Activated CD4-positive, alpha-beta T cell treated with anti-CD3 and anti-CD28 coated beads for 1 hour (primary cell): ENCODE results near the gene EIF3K.

Experiments
- DNase-seq: peaks from one replicate; pipeline ENCODE4 v3.0.0-alpha.2; 2020

EIF3K gene

DNA sequence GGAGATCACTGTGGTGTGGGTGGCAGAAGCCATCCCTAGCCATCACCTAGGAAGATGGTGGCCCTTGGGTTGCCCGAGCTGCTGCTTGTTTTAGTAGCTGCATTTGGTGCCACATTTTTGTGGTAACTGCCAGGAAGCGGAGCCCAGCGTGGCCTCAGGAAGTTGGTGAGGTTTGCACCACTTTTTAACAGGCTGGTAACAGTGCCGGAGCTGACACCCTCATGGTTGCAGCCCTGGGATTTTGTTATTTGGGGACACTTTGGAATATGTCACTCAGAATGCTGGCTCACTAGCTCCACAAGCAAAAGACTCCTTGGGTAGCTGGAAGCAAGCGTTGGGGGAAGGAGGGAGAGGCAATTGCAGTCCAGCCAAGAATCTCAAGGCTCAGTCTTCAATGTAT lies 50.6 kb downstream of the EIF3K start:
- DNase-seq = no peak

DNA sequence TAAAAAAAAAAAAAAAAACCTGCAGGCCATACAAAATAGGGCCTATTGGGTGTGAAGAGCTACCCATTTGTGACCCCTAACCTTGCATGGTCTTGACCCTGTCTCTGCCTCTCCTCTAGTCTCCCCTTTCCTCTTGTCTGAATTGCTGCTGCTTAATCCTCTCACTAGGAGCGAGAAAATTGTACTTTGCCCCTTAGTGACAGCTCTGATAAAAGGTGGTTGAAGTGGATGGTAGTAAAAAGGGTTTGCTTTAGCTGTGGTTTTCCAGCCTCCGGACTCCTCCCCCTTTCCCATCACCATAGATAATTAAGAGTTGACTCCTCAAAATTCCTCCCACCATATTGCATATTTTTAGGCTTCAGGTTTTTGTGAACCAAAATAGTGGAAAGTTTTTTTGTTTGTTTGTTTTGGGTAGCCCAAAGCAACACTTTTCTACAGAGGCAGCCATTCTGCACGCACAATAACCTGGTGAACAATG lies 52.0 kb downstream of the EIF3K start:
- no peak for DNase-seq

DNA sequence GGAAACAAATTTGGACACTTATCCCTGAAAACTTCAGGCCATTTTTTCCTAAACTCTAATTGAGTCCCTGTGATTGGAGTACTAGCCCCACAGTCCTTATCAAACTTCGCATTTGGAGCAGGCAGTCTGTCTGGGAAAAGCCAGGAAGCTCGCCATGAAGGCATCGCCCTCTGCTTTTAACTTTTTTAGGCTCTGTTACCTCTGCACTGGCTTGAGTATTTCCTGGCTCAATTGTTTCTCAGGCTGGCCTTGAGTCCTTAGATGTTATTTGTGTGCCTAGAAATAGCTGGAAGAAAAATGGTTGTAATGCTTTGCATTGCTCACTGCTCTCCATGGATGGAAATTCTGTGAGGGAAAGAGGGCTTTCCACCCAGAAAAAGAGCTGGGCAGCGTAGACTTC lies 52.7 kb downstream of the EIF3K start:
- DNase-seq = no peak

DNA sequence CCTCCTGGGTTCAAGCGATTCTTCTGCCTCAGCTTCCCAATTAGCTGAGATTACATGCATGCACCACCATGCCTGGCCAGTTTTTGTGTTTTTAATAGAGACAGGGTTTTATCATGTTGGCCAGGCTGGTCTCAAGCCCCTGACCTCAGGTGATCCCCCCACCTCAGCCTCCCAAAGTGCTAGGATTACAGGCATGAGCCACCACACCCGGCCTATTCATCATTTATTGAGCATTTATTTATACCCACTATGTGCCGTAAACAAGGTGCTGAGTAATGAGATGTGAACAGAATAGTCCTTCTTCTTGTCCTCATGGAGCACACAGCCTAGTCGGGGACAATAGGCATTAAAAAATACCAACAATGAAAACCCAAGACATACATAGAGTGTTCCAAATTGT lies 54.0 kb downstream of the EIF3K start:
- DNase-seq = no peak

DNA sequence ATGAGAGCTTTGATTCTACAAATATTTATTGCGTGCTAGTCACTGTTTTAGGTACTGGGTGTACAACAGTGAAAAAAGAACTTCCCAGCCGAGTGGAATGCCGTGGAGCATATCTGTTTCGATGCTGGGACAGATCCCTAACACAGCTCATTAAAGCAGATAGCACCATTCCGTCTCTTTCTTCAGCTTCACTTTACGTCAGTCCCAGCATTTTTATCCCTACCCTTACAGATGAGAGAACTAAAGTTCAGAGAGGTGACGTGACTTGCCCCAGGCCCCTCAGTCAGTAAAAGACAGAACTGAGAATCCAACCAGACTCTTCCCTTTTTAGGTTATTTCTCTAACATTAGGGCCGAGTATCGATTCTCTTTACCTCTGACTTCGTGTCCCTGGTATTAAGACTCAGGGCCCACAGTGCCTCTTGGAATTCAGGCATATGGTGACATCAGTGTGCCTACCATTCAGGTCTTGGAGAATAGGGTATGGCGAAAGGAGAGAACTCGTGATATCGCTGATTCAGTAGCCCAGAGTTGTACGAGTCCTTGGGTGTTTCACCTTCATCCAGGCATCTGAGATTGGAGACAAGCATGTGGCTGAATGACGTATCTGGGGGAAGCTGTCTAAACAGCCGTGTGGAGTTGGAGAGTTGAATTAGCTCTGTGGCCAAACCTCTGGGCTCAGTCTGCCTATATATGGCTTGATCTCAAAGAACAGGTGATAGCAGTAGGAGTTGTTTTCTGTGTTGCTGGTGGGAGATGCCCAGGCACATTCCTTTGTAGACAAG lies 55.6 kb downstream of the EIF3K start:
- no peak for DNase-seq

DNA sequence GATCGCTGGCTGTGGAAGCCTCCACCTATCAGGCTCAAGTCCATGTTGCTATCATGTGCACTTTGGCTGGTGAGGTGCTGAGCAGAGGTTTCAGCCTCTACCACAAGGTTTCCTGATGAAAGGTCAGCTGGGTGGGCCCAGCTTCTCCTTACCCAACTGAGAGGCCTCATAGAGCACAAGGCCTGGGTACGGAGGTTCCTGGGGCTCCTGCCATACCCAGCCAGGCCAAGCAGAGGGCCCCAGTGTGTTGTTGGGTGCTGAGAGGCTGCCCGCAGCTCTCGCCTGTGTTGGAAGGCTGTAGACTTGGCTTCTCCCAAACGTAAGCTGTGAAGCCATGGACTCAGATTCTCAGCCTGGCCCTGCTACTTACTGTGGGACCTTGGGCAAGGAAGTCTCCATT lies 56.6 kb downstream of the EIF3K start:
- no peak for DNase-seq

DNA sequence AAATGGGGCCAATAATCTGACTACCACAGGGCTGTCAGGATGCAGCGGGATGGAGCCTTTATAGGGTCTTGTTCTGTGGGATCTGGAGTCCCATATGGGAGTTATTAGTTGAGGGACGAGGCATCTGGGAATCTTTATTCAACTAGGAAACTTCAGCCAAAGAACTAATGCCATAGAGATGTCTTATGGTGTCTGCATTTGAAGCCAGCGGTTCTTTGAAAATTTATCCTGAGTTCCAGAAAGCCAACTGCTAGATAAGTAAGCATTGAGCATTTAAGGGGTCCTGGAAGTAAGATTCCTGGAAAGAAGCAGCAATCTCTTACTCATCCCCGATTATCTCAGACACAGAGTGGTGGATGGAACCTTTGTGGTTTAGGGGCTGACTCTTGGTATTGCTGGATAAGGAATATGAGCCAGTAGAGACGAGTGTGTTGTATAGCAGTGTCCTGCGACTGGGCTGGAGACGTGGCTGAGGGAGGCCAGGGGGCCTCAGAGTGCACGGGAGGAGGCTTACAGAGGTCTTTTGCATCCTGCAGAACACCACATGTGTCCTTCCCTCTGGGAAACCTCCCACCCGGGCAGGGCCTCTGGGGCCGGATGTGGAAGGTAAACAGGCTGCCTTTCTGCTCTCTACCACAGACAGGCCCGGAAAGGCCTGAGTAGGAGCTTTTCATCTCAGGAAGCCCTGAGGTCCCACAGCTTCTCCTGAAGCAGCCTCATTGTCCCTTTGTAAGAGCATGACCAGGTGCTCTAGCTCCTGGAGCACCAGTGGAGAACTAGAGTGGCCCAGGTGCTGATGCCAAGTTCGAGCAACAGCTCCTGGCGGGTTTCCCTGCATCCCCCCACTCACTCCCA lies 57.3 kb downstream of the EIF3K start:
- DNase-seq = no peak

DNA sequence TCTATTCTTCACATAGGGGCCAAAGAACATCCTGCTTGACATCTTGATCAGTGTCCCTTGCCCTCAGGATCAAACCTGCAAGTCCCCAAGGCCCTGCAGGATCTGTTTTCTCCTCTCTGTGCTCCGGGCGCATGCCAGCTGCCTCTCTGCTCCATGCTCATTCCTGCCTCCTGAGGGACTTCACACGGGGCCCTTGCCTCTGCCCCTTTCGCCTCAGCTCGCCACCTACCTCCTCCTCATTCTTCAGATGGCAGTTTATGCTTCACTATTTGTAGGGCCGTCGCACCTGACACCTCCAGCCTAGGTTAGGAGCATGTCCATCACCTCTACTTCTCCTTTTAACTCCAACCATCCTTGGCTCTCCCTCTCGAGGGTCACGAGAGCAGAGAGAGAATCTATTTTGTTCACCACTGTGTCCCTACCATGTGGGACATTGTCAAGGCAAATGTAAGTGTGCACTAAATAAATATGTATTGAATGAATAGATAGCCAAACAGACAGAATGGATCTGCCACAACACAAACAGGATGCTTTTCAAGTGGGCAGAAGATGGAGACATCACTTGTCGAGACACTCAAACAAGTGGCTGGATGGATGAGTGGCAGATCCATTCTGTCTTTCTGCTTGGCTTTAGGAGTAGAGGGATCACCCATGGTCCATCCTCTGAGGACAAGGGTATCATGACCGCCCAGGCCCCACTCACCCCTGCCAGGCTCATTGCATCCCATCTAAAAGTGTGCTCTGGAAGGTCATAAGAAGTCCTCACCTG lies 58.1 kb downstream of the EIF3K start:
- DNase-seq = no peak

DNA sequence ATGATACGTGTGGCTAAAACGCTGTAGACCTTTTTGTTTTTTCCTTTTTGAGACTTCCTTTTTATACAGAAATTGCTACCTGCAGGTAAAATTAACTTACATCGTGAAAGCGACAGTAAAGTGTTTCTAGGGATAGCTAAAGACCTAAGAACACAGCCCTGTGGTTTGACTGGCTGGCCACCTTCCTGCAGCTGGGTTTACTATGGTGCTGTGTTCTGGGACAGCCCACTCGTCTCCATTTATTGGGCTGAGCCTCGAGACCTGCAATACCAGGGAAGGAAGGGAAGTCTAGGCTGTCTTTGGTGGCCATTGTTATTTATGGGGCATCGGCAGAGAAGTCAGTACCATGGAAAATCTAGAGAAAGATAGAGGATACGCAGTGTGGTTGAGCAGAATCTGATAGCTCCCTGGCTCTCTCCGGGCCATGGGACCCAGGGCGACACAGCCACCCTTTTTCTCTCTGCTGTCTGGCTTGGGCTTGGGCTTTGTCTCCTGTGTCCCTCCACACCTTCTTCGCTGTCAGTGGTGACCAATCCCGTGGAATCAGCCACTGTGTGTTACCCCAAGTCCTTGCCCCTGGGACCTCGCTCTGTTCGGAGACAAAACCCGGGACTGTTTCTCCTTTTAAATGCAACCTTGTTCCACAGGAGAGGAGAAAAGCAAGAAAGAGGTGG lies 59.4 kb downstream of the EIF3K start:
- no peak for DNase-seq

DNA sequence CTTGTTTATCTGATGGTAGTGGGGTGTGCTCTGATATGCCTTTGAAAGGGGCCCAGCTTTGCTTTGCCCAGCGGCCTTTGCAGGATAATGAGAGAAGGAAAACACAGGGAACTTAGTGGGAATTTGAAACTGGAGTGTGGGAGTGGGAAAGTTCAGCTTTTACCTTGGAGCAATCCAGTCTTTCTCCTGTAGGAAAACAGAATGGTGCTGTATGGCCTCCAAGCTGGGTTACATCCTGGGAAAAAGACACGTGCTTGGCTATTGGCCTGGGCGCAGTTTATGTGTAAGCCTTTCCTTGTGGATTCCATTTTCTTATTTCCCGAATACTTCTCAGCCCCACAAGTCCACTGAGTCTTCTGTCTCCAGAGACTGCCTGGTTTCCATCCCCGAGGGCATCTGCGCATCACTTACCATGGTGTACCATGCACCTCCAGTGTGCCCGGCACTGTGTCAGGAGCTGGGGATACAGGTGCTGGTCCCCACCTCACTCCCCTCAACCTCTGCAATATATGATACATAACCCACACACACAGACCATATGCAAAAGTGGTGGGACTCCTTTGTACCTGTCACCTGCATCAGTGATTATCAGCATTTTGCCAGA lies 60.0 kb downstream of the EIF3K start:
- DNase-seq = no peak

DNA sequence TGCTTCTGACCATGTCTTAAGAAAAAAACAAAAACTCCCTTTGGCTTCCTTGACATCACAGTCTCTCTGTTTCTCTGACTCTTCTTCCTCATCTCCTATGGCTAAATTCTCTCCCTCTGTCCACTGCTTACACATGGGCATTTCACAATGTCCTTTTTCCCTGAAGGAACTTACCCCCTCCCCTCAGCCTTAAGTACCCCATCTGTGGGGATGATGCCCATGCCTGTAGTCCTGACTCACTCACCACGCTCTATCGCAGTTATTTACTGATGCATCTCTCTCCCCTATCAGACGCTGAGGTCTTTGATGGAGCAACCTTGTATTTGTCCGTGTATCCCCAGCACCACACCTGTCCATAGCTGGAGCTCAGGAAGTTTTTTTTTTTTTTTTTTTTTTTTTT lies 60.9 kb downstream of the EIF3K start:
- no peak for DNase-seq

DNA sequence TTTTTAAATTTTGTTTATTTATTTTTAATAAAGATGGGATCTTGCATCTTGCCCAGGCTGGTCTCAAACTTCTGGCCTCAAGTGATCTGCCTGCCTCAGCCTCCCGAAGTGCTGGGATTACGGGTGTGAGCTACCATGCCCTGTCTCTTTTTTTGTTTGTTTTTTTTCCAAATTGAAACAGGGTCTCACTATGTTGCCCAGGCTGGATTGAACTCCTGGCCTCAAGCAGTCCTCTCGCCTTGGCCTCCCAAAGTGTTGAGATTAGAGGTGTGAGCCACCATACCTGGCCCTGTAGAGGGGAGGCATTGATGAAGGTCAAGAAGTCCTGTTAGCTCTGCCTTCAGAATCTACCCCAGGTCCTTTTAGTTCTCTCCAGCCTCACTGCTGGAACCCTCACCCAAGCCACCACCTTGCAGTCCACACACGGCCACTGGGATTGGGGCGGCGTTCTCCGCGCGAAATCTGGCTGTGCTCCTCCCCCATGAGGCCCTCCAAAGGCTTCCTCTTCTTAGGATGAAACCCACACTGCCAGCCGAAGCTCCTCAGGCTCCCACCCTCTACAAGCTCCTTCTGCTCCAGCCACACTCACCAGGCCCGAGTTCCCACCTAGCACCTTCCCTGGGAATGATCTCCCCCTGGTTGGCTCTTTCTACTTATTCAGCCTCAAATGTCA lies 63.3 kb downstream of the EIF3K start:
- no peak for DNase-seq

DNA sequence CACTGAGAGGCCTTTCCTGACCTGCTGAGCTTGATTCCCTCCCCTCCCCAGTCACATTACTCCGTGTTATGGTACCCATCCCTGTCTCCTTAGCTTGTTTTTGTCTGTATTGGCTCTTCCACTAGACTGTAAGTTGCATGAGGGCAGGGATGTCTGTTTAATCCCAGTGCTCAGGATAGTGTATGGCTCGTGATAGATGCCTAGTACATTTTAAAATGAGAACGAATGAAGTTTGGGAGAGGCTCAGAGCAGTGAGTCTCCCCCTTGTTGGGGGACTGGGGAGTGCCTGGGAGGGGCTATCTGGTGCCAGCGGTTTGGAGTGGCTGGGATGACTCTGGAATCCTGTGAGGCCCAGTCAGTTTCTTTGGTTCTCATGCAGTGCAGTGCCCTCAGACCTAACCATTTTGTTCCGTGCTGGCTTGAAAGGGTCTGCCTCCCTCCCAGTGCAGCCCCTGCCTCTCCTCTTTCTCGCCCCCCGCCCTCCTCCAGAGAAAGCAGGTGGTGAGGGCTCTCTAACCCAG lies 63.9 kb downstream of the EIF3K start:
- no peak for DNase-seq

DNA sequence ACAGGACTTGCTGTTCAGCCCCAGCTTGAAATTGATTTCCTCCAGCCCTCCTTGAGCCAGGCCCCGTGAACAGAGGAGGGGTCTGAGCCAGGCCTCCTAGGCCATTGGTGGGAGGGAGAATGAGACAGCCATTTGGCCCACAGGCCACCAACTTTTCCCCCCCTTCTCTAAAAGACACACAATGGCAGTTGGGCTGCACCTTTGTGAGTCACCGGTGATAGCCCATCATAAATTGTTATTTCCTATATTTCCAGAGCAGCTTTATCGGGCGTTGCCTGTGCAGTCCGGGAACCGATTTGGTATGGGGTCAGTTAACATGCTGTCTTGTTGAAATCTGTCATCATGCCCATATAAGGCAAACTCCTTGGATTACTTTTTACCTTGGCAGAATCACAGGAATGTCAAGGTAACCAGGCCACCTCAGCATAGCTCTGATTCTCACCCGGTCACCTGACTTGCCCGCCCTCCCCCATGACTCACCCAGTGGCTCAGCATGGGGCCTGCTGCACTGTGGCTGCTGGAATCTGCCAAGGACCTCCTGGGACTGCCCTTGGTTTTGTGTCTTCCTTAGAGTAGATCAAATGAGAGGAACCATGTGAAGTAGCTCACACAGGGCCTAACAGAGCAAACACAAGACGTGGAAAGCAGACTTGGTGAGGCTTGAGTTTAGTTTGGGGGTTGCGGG lies 64.5 kb downstream of the EIF3K start:
- DNase-seq = peak; percentile 23

DNA sequence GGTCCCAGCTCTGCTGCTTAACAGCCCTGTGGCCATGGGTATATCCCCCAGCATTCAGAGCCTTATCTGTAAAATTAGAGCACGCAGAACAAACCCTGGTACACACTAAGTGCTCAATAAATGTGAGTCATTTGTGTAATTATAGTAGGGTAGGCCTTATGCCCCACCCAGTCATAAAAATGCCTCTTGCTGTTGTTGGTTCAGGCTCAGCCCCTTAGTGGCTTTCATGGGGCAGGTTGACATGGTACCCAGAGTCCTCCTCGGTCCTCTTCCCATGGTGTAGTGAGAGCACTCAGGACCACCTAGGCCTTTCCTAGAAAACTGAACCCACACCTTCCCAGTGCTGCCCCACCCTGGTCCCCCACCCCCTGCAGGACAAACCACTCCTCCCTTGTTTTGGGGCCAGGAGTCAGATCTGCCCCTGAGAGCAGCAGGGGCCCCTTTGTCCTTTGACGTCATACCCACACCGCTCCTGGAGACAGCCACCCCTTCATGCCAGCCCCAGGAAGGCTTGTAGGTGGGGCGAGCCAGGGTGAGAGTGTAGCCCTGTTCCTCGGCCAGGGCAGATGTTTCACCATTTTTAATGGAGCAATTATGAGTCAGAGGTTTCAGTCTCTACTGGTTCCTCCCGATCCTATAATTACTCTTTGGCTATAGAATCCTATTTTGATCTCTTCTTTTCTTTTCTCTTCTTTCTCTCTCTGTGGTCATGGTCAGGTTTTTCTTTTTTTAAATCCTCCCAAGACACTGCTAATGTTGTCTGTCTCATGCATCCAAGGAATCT lies 65.3 kb downstream of the EIF3K start:
- DNase-seq = no peak

DNA sequence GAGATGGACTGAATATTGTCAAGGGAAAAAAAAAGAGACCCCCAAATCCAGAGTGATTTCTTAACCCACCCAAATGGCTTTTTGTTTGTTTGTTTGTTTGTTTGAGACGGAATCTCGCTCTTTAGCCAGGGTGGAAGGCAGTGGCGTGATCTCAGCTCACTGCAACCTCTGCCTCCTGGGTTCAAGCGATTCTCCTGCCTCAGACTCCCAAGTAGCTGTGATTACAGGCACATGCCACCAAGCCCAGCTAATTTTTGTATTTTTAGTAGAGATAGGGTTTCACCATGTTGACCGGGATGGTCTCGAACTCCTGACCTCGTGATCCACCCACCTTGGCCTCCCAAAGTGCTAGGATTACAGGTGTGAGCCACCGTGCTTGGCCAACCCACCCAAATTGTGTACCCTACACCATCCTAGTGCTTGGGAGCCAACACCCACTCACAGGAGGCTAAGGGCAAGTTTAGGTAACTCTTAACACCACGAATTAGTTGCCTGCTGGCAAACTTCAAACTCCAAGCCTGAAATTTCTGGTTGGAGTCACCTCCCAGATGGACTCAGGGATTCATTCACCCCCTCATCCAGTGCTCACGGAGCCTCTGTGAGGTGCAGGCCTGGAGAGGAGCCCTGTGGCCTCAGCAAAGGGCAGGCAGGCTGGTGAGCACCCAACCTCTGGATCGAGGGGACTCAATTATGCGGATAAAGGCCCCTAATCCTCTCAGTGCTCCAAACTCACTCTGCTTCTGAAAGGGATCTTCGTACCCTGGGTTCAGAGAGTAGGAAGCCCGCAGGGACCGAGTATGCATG lies 66.1 kb downstream of the EIF3K start:
- DNase-seq = no peak

DNA sequence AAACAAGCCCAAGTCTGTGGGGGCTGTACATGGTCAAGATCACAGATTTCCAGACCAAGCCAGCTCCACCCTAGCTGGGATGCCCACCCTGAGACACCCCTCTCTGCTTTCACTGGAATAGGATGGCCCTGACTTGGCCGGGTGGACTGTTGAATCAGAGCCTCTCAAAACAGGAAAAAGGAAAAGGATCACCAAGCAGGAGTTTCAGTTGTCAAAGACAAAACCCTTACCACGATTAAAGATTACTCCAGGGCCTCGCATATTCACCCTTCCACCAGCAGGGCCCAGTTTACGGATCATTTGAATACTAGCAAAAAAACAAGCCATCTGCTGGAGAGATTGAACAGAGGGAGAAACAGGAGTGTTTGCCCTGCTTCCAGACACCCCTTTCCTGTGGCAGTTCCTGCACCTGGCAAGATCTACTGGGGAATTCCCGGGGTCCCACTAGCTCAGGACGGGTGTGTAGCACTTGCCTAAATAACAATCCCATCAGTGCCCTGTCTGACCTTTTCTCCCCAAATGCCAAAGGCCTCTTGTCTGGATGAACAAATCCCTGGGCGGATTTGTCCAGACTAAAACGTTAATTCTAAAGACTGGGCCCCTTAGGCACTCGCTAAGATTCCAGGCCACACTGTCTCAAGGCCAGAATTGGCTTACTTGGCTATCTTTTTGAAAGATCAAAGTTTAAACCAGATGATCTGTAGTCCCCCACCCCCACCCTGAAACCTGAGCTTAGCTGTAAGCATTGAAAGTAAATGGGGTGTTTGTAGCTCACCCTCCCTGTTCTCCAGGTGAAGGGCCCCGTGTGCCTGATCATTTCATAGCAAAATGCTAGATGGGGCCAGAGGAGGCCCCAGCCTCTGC lies 66.9 kb downstream of the EIF3K start:
- DNase-seq = no peak

DNA sequence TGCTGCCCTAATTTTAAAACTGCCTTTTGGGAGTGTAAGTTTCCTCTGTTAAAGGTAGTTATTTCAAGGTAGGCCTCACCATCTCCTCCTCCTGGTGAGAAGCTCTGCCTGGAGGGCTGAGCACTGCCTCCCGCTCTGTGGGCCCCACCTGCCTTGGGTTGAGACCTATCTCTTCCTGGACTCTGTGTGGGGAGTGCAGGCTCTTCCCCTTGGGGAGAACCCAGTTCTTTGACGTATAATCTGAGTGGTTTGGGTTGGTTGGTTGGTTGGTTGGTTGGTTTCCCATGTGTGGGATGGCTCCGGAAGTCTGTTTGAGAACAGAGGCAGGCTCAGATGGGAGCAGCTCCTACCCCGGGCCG lies 67.5 kb downstream of the EIF3K start:
- no peak for DNase-seq
